Activated T-cell treated with anti-CD3 and anti-CD28 coated beads, Interleukin-2, amount 50 U/mL, for 24 hours (primary cell): ENCODE data around the gene APOM.

Source experiments
- DNase-seq: peaks from one replicate; pipeline ENCODE4 v3.0.0-alpha.2; 2020
- H3K27ac Mint-ChIP-seq: 2 replicates; pipeline ENCODE4 v1.8.0; 2020; ENCODE audit warnings: mild to moderate bottlenecking, mixed read lengths
- H3K27me3 Mint-ChIP-seq: 2 replicates; pipeline ENCODE4 v1.8.0; 2020; ENCODE audit warnings: mixed read lengths
- H3K36me3 Mint-ChIP-seq: 2 replicates; pipeline ENCODE4 v1.8.0; 2020; ENCODE audit warnings: low read depth, mixed read lengths
- H3K4me1 Mint-ChIP-seq: 2 replicates; pipeline ENCODE4 v1.8.0; 2020; ENCODE audit warnings: low read depth, mixed read lengths
- H3K4me3 Mint-ChIP-seq: 2 replicates; pipeline ENCODE4 v1.8.0; 2020; ENCODE audit warnings: mild to moderate bottlenecking, moderate library complexity, mixed read lengths
- H3K9me3 Mint-ChIP-seq: 2 replicates; pipeline ENCODE4 v1.8.0; 2020; ENCODE audit warnings: mixed read lengths

APOM gene

DNA sequence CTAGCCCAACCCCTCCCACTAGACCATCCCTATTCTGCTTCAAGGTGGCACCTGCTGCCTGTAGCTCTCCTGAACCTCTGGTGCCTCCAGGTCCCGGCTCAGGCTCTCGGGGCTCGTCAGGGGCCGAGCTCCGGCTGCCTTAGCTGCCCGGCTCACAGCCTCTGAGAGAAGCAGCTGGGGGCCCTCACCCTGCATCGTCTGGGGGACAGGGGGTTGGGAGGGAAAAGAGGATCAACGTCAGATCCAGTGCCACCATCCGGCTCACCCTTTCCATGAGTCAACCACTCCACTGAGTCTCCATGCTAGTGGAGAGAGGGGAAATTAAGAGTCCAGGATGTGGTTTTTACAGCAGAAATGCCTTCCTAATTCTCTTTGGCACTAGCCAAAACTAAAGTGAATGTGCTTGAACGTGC, 16.2 kb upstream of the APOM start:
- no peak overlapping the region for H3K4me3 Mint-ChIP-seq
- H3K4me1 Mint-ChIP-seq, result peaks cover 12% of the 10 kb centered on the region
- peak overlapping the region; percentile 88 for H3K27ac Mint-ChIP-seq
- DNase-seq, result no peak
- H3K27me3 Mint-ChIP-seq, result no peaks in the 10 kb centered on the region
- H3K9me3 Mint-ChIP-seq, result no peaks in the 10 kb centered on the region
- H3K36me3 Mint-ChIP-seq, result peaks cover 96% of the 10 kb centered on the region

DNA sequence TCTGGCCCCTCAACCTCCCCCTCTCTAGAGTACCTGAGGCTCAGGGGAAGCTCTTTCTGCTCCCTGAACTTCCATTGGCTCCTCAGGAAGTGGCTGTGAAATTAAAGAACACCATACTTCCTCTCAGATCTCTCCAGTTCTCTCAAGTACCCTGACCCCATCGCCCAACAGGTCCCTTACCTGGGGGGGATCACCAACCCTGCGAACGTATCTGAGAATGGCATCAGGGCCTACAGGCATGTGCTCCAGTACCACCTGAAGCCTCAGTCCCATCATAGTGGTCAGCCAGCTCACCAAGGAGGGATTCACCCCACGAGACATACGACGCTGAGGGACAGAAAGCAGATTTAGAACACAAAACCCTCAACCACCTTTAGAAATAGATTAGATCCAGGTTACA, 15.1 kb upstream of the APOM start:
- DNase-seq, result no peak
- Mint-ChIP-seq H3K4me1 (peaks cover 14% of the 10 kb centered on the region), H3K9me3 (no peaks in the 10 kb centered on the region), H3K4me3 (no peak overlapping the region), H3K36me3 (peaks cover 96% of the 10 kb centered on the region), H3K27ac (peak overlapping the region; percentile 88), H3K27me3 (no peaks in the 10 kb centered on the region)

DNA sequence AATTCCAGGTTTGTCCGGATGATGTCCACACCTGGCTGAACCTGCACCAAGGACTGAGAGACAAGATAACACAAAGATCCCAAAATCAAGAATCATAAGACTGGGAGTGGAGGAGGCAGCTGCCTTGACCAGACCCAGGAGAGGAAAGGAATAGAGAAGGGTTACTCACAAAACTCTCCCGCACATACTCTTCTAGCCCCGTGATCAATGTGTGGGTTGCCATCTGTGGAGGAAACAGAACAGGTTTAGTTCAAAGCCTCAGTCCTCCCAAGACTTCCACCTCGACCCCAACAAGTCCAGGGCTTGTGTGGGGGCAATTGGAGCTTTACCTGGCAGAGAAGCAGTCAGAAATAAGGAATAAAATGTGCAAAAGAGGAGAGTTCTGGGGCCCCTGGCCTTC, 14.3 kb upstream of the APOM start:
- Mint-ChIP-seq H3K9me3 (no peaks in the 10 kb centered on the region), H3K4me1 (peaks cover 14% of the 10 kb centered on the region), H3K27me3 (no peaks in the 10 kb centered on the region), H3K36me3 (peaks cover 96% of the 10 kb centered on the region), H3K27ac (peak overlapping the region; percentile 88), H3K4me3 (no peak overlapping the region)
- no peak for DNase-seq

DNA sequence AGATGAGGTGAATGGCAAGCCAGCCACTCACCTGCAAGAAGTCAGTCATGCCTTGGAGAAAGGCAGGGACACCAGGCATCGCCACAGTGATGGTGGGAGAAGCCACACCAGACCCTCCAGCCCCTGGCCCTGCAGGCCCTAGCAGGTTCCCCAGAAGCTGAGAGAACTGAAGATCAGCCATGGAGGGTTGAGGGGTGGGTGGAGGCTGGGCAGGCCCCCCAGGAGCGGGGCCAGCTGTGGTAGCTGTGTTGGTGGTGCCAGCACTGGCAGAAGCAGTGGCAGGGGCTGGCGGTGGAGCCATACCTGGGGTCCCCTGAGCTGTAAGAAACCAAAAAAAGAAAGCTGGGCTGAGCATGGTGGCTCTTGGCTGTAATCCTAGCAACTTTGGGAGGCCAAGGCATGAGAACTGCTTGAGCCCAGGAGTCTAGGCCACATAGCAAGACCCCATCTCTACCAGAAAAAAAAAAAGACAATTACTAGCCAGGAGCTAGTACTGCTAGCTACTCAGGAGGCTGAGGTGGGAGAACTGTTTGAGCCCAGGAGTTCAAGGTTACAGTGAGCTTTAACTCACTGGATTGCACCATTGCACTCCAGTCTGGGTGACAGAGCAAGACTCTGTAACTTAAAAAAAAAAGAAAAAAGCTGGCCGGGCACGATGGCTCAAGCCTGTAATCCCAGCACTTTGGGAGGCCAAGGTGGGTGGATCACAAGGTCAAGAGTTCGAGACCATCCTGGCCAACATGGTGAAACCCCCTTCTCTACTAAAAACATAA, 12.7 kb upstream of the APOM start:
- no peaks in the 10 kb centered on the region for H3K9me3 Mint-ChIP-seq
- H3K27me3 Mint-ChIP-seq, result no peaks in the 10 kb centered on the region
- H3K4me1 Mint-ChIP-seq, result peaks cover 16% of the 10 kb centered on the region
- no peak for DNase-seq
- no peak overlapping the region for H3K4me3 Mint-ChIP-seq
- peak overlapping the region; percentile 74 for H3K27ac Mint-ChIP-seq
- H3K36me3 Mint-ChIP-seq, result peaks cover 97% of the 10 kb centered on the region

DNA sequence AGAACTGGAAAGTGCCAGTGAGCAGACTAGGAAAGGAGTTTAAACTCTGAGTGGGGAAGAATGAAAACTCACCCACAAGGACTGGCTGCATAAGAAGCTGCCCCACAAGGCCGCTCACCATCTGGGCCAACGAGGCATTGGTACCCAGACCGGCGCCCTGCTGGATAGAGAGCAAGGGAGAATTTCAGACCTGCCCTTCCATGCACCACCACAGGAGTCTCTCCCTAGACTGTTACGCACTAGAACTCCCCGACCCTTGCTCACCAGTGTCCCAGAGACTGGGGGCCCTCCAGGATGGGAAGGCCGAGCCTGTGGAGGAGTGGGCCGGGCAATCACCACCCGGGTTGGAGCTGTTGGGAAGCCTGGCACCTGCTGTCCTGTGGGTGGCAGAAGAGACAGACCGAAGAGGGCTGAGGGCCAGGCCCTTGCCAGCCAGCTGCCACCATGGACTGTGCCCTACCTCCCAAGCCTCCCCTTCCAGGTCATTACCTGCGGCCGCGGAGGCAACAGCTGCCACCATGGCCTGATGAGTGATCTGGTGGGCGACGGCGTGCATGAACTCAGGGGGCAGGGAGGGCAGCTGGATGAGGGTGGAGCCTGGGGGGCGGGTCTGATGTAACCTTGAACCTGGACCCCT, 11.8 kb upstream of the APOM start:
- Mint-ChIP-seq H3K9me3 (no peaks in the 10 kb centered on the region), H3K4me3 (no peak overlapping the region), H3K36me3 (peaks cover 97% of the 10 kb centered on the region), H3K27me3 (no peaks in the 10 kb centered on the region), H3K4me1 (peaks cover 15% of the 10 kb centered on the region), H3K27ac (peak overlapping the region; percentile 59)
- DNase-seq, result no peak

DNA sequence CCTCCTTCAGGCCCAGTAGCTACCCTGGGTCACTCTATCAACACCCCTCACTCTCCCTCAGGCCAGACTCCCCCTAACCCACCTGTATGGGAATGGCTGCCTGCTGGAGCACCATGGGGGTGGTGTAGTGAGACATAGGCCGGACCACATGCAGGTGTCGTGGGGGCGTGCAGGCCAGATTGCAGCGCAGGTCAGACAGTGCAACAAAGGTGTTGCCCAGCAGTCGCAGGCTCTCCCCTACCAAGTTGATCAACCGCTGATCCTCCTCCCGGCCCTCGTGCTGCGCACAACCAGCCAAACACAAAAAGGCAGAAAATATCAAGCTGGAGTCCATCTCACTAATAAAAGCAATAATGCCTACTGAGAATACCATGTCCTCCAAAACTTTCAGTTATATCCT, 10.4 kb upstream of the APOM start:
- Mint-ChIP-seq H3K9me3 (no peaks in the 10 kb centered on the region), H3K4me1 (peaks cover 15% of the 10 kb centered on the region), H3K27me3 (no peaks in the 10 kb centered on the region), H3K36me3 (peaks cover 97% of the 10 kb centered on the region), H3K4me3 (no peak overlapping the region), H3K27ac (peak overlapping the region; percentile 71)
- DNase-seq, result no peak

DNA sequence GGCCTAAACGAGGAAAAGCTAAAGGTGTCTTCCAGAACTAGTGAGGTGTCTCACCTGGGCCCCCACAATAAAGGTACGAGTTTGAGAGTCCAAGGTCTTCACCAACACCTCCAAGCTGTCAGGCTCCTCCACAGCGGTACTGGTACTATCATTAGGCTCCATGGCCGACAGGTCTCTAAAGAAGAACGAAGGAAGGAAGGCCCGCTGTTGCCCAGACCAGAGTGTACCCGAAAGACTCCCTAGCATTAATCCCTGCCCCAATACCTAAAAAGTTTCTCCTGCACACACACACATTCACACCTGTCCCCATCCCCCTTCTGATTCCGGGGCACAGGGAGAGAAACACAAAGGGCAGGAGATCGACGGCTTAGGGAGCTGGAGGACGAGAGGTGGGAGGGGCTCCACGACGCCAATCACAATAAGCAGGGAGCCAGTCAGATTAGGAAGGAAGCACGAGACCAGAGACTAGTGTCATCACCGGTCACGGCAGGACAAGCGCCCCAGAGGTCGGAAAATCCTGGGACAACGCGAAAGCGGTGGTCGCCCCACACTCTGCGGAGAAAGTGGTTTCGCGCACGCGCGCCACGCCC, 4.0 kb upstream of the APOM start:
- Mint-ChIP-seq H3K9me3 (no peaks in the 10 kb centered on the region), H3K4me3 (peak overlapping the region; percentile 92), H3K4me1 (peaks cover 59% of the 10 kb centered on the region), H3K27me3 (no peaks in the 10 kb centered on the region), H3K36me3 (peaks cover 88% of the 10 kb centered on the region), H3K27ac (peak overlapping the region; percentile 100)
- no peak for DNase-seq

DNA sequence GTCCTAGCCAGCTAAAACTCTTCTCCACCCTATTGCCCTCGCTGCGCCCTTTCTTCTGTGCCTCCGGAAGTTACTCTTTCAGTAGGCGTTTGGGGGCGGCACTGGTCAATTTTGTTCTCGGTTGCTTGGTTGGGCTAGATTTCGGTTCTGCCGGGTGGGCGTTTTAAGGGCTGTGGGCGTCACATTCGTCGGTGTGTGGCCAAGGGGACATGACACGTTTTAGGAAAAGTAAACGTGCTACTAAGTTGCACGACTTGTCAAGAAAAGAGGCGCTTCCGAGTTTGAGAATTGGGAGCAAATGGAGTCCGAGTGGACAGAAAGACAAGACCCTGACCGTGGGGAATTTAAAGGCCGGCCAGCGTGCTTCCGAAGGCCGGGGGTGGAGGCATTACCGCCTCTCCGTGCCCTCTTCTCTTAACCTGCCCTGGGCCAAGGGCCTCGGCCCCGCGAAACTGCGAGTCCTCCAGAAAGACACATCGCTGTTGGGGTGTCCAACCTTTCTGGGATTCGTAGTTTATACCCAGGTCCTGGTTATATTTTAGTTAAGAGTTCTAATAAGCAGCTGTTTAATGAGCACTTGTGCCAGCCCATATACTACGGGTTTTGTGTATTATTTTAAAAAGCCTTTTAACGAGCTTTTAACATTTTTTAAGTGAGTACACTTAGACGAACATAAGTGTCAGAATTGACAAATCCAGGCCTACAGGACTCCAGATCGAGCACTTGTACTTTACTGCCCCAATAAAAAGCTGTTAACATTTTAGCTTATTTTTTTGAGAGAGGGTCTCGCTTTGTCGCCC, 2.6 kb upstream of the APOM start:
- H3K4me3 Mint-ChIP-seq, result peak overlapping the region; percentile 92
- no peaks in the 10 kb centered on the region for H3K27me3 Mint-ChIP-seq
- DNase-seq, result no peak
- H3K36me3 Mint-ChIP-seq, result peaks cover 85% of the 10 kb centered on the region
- H3K27ac Mint-ChIP-seq, result peak overlapping the region; percentile 100
- H3K4me1 Mint-ChIP-seq, result peaks cover 69% of the 10 kb centered on the region
- no peaks in the 10 kb centered on the region for H3K9me3 Mint-ChIP-seq

DNA sequence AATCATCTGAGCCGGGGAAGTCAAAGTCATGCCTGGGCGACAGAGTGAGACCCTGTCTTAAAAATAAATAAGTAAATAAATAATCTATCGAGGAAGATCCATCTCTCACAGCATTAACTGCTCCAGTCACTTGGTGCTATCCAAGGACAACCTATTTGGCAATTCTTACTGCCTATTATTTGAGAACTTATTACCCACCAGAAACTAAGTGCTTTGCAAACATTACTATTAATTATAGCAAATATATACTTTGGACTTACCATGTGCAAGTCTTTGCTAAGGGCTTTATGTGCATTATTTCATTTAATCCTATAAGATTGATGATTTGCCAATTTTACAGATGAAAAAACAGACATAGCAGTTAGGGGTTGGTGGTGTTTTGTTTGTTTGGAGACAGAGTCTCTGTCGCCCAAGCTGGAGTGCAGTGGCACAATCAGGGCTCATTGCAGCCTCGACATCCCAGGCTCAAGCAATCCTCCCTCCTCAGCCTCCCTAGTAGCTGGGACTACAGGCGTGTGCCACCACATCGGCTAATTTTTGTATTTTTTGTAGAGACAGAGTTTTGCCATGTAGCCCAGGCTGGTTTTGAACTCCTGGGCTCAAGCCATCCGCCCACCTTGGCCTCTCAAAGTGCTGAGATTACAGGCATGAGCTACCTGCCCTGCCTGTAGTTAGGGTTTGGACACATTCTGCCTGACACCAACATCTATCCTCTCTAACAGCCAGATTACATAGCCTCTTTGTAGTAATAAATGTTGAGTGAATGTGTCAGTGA, 933 bp upstream of the APOM start:
- Mint-ChIP-seq H3K4me1 (peaks cover 78% of the 10 kb centered on the region), H3K27ac (peak overlapping the region; percentile 38), H3K36me3 (peaks cover 85% of the 10 kb centered on the region), H3K9me3 (no peaks in the 10 kb centered on the region), H3K4me3 (peak overlapping the region; percentile 35), H3K27me3 (no peaks in the 10 kb centered on the region)
- no peak for DNase-seq

DNA sequence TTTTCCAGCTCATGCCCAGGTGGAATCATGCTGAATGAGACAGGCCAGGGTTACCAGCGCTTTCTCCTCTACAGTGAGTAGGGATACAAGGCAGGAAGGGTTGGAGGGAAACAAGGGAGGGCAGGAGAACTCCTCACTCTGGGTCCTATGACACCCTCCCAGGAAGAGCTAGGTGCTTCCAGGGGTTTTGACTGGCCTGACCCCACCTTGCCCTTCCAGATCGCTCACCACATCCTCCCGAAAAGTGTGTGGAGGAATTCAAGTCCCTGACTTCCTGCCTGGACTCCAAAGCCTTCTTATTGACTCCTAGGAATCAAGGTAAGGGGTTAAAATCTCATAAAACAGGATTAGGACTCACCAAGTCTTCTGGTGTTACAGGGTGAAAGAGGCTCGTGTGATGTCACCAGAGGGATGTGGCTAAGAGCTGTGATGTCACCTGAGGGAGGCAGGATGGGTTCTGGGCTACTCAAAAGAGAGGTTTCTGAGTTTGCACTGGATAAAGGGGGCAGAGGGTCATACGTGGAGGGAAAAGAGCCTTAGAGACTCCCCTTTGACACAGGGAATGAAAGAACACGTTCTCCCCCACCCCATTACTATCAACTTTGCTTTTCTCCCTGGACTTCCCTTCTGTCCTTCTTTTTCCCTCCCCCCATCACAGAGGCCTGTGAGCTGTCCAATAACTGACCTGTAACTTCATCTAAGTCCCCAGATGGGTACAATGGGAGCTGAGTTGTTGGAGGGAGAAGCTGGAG, 1.9 kb downstream of the APOM start:
- Mint-ChIP-seq H3K4me1 (peaks cover 88% of the 10 kb centered on the region), H3K4me3 (peak overlapping the region; percentile 96), H3K27me3 (no peaks in the 10 kb centered on the region), H3K9me3 (no peaks in the 10 kb centered on the region), H3K36me3 (peaks cover 87% of the 10 kb centered on the region), H3K27ac (peak overlapping the region; percentile 96)
- no peak for DNase-seq

DNA sequence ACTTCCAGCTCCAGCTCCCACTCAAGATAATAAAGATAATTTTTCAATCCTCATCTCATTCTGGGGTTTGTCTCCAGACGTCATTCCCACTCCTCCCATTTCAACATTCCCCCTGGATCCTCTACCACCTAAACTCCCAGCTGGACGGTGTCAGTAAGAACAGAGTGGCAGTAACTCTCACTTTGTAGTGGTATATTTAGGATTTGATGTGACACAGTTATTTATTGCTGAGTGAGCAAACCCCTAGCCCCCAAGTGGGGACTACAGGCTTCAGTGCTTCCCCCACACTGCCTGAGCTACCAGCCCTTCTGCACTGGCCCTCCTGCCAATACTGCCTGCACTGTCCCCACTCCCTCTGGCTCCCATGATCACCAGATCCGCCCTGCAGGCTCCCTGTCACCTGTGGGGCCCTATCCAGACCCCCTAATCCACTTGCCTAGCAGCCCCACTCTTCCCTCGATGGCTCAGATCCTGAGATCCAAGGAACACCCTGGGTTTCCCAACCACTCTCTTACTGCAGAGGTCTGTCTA, 2.5 kb downstream of the APOM start:
- peaks cover 86% of the 10 kb centered on the region for H3K4me1 Mint-ChIP-seq
- H3K36me3 Mint-ChIP-seq, result peaks cover 87% of the 10 kb centered on the region
- H3K9me3 Mint-ChIP-seq, result no peaks in the 10 kb centered on the region
- H3K27ac Mint-ChIP-seq, result peak overlapping the region; percentile 96
- H3K4me3 Mint-ChIP-seq, result peak overlapping the region; percentile 96
- DNase-seq, result no peak
- no peaks in the 10 kb centered on the region for H3K27me3 Mint-ChIP-seq

DNA sequence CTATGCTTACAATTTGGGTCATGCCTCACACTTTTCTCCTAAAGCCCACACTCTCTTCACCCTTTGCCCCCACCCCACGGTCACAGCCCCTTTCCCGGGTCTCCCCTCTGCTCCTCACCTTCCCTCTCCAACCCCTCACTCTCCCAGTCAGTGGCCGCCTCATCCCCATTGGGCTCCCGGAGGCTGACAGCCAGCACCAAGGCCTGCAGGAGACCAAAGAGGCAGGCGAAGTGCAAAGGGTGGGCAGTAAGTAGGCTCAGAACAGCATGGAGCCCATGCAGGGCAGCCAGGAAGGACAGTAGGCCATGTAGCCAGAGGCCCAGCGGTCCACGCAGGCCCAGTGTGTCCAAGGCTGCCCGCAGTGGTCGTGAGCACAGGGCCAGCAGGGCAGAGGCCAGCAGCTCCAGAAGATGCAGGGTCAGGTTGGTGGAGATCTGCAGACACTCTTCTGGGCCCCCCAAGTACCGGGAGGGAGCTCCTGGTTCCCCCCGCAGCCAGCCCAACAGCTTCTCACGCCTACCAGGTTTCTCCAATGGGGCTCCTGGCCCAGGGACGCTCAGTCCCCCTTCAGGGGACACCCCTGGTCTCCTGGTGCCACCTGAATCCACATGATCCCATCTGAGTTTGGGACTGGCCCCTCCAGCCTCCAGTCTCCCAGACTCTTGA, 3.4 kb downstream of the APOM start:
- Mint-ChIP-seq H3K9me3 (no peaks in the 10 kb centered on the region), H3K4me1 (peaks cover 89% of the 10 kb centered on the region), H3K27me3 (no peaks in the 10 kb centered on the region), H3K27ac (peak overlapping the region; percentile 96), H3K36me3 (peaks cover 94% of the 10 kb centered on the region), H3K4me3 (peak overlapping the region; percentile 96)
- DNase-seq, result no peak
